ENCODE measurements around the gene YWHAH. TPM values are rescaled to one million over a fixed set of nuclear protein-coding genes. Genes with fewer than 3 reads are reported as not detected.

YWHAH gene
- polyA plus RNA-seq, 2 of the 4 experiments (the other 2 are of a cell fraction) = 91.9 to 137 TPM

GRCh38 chr22:31956360-31956759 lies 12.0 kb downstream of the YWHAH start:
- DNase-seq (ENCODE audit: low read depth in 1 of 2, low spot score in 1 of 2) (no peak), ATAC-seq (no peak), FAIRE-seq (no peak)
- TF ChIP-seq, protein P1, sequence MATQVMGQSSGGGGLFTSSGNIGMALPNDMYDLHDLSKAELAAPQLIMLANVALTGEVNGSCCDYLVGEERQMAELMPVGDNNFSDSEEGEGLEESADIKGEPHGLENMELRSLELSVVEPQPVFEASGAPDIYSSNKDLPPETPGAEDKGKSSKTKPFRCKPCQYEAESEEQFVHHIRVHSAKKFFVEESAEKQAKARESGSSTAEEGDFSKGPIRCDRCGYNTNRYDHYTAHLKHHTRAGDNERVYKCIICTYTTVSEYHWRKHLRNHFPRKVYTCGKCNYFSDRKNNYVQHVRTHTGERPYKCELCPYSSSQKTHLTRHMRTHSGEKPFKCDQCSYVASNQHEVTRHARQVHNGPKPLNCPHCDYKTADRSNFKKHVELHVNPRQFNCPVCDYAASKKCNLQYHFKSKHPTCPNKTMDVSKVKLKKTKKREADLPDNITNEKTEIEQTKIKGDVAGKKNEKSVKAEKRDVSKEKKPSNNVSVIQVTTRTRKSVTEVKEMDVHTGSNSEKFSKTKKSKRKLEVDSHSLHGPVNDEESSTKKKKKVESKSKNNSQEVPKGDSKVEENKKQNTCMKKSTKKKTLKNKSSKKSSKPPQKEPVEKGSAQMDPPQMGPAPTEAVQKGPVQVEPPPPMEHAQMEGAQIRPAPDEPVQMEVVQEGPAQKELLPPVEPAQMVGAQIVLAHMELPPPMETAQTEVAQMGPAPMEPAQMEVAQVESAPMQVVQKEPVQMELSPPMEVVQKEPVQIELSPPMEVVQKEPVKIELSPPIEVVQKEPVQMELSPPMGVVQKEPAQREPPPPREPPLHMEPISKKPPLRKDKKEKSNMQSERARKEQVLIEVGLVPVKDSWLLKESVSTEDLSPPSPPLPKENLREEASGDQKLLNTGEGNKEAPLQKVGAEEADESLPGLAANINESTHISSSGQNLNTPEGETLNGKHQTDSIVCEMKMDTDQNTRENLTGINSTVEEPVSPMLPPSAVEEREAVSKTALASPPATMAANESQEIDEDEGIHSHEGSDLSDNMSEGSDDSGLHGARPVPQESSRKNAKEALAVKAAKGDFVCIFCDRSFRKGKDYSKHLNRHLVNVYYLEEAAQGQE (IDR thresholded peaks at IDR 0.05) = no peak
- TF ChIP-seq BHLHE40 (IDR thresholded peaks at IDR 0.05; ENCODE audit: low read depth, low read length) (no peak), CTCF (IDR thresholded peaks at IDR 0.05) (no peak), E2F6 (IDR thresholded peaks at IDR 0.05; ENCODE audit: borderline replicate concordance, low read depth) (no peak), CBX2 (IDR thresholded peaks at IDR 0.05; ENCODE audit: borderline replicate concordance, low read depth) (no peak), RAD21 (conservative IDR thresholded peaks at IDR 0.05 in 1 of 2, IDR thresholded peaks at IDR 0.05 in 1 of 2) (no peak), SREBF2 (IDR thresholded peaks at IDR 0.05) (no peak), JUN (IDR thresholded peaks at IDR 0.05) (no peak), NFE2L2 (conservative IDR thresholded peaks at IDR 0.05; ENCODE audit: low read length) (no peak)
- TF ChIP-seq, protein P2, sequence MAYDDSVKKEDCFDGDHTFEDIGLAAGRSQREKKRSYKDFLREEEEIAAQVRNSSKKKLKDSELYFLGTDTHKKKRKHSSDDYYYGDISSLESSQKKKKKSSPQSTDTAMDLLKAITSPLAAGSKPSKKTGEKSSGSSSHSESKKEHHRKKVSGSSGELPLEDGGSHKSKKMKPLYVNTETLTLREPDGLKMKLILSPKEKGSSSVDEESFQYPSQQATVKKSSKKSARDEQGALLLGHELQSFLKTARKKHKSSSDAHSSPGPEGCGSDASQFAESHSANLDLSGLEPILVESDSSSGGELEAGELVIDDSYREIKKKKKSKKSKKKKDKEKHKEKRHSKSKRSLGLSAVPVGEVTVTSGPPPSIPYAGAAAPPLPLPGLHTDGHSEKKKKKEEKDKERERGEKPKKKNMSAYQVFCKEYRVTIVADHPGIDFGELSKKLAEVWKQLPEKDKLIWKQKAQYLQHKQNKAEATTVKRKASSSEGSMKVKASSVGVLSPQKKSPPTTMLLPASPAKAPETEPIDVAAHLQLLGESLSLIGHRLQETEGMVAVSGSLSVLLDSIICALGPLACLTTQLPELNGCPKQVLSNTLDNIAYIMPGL (CRISPR knock-in tag; IDR thresholded peaks at IDR 0.05; ENCODE audit: borderline replicate concordance) = no peak
- Histone ChIP-seq H3K27ac (no peak overlapping the region), H3K4me3 (no peak overlapping the region), H3K9me3 (no peaks in the 10 kb centered on the region), H3K4me2 (no peak overlapping the region), H3K4me1 (peaks cover 32% of the 10 kb centered on the region)
- POLR2A ChIA-PET = no interaction called here
- WGBS (ENCODE audit: missing lambda C conversion rate) = 93% methylated on average over 12 of the region's 12 CpGs
- CTCF ChIA-PET = interaction anchor here (1.0 to 10.2 kb wide), 5 partner anchors 9 to 291 kb away, joined by 3 to 76 read pairs (median 4); no protein-coding TSS in a partner anchor

- WGBS (ENCODE audit: missing lambda C conversion rate) = 80% methylated on average over 7 of the region's 9 CpGs
- Histone ChIP-seq H3K27ac (no peak overlapping the region), H3K4me3 (no peak overlapping the region), H3K4me1 (peaks cover 15% of the 10 kb centered on the region), H3K9me3 (no peaks in the 10 kb centered on the region), H3K4me2 (no peak overlapping the region)
- FAIRE-seq (no peak), ATAC-seq (no peak), DNase-seq (ENCODE audit: low read depth in 1 of 2, low spot score in 1 of 2) (no peak)
- CTCF ChIA-PET = interaction anchor here (1.4 to 10.2 kb wide), 3 partner anchors 11 to 296 kb away, joined by 3 to 76 read pairs (median 15); partner anchors contain the start of gene PISD
- no peak for TF ChIP-seq CHD2 (IDR thresholded peaks at IDR 0.05; ENCODE audit: low read length, partially characterized antibody)
- no peak for TF ChIP-seq POLR2AphosphoS2 (conservative IDR thresholded peaks at IDR 0.05; ENCODE audit: low read length)
- TF ChIP-seq HOXB13 (CRISPR knock-in tag; IDR thresholded peaks at IDR 0.05; ENCODE audit: low read depth) = no peak
- TF ChIP-seq, protein P3, sequence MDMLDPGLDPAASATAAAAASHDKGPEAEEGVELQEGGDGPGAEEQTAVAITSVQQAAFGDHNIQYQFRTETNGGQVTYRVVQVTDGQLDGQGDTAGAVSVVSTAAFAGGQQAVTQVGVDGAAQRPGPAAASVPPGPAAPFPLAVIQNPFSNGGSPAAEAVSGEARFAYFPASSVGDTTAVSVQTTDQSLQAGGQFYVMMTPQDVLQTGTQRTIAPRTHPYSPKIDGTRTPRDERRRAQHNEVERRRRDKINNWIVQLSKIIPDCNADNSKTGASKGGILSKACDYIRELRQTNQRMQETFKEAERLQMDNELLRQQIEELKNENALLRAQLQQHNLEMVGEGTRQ (IDR thresholded peaks at IDR 0.05) = no peak
- no peak for TF ChIP-seq HES2 (IDR thresholded peaks at IDR 0.05)
- TF ChIP-seq RARB (CRISPR knock-in tag; IDR thresholded peaks at IDR 0.05) = no peak
- POLR2A ChIA-PET = no interaction called here
These were observed 13.7 kb downstream of the YWHAH start for GRCh38 chr22:31957970-31958594.

Data from A549 (cell line).